ENCODE data around the gene GMDS.

GMDS gene

DNA sequence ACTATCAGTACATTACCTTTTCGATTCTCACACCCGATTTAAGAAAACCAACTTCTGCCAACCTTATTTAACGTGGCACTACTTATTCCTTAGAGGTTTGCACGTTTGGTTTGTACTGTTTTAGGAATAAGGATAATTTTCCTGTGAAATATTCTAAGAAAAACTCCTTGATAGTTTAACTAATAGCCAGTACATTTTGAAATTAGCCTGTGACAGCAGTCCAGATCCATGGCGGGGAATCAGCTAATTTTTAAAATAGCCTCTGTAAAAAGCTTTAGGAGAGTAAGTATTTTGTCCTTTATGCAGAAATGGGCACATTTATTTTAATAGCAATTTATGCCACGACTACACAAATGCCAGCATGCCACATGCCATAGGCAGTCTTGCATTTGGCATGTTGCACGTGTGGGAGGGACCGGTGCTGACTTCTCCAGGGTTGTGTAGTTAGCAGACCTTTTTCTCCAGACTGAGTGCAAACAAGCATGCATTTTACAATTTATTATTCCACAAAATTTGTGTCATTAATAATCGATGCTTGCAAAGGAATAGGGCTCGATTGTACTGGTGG, 629.5 kb downstream of the GMDS start:
- Histone ChIP-seq H3F3A (ENCODE audit: low read depth) (no peaks in the 10 kb centered on the region), H3K4me3 (ENCODE audit: low read length, poor library complexity, severe bottlenecking) (no peak overlapping the region), H3K9me3 (ENCODE audit: insufficient read depth, low read depth, low read length) (no peaks in the 10 kb centered on the region), H3K36me3 (ENCODE audit: insufficient read depth, low read length) (no peaks in the 10 kb centered on the region), H3K27me3 (ENCODE audit: insufficient read depth, low read length, poor library complexity, severe bottlenecking) (no peaks in the 10 kb centered on the region), H3K4me2 (ENCODE audit: low read depth, low read length, poor library complexity, severe bottlenecking) (no peak overlapping the region), H2AFZ (ENCODE audit: low read length) (no peak overlapping the region), H4K20me1 (ENCODE audit: insufficient read depth, low read length, poor library complexity, severe bottlenecking) (no peaks in the 10 kb centered on the region), H3K9ac (ENCODE audit: low read depth, low read length, poor library complexity, severe bottlenecking) (no peak overlapping the region), H3K9me2 (replicated peaks; ENCODE audit: low read depth, low read length) (no peaks in the 10 kb centered on the region), H3K4me1 (ENCODE audit: insufficient read depth, low read length, poor library complexity, severe bottlenecking) (no peaks in the 10 kb centered on the region), H3K79me2 (ENCODE audit: insufficient read depth, low read length) (no peaks in the 10 kb centered on the region)
- TF ChIP-seq, protein P1, sequence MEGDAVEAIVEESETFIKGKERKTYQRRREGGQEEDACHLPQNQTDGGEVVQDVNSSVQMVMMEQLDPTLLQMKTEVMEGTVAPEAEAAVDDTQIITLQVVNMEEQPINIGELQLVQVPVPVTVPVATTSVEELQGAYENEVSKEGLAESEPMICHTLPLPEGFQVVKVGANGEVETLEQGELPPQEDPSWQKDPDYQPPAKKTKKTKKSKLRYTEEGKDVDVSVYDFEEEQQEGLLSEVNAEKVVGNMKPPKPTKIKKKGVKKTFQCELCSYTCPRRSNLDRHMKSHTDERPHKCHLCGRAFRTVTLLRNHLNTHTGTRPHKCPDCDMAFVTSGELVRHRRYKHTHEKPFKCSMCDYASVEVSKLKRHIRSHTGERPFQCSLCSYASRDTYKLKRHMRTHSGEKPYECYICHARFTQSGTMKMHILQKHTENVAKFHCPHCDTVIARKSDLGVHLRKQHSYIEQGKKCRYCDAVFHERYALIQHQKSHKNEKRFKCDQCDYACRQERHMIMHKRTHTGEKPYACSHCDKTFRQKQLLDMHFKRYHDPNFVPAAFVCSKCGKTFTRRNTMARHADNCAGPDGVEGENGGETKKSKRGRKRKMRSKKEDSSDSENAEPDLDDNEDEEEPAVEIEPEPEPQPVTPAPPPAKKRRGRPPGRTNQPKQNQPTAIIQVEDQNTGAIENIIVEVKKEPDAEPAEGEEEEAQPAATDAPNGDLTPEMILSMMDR (conservative IDR thresholded peaks at IDR 0.05; ENCODE audit: low read length) = no peak
- TF ChIP-seq EZH2phosphoT487 (IDR thresholded peaks at IDR 0.05; ENCODE audit: borderline replicate concordance) = no peak

DNA sequence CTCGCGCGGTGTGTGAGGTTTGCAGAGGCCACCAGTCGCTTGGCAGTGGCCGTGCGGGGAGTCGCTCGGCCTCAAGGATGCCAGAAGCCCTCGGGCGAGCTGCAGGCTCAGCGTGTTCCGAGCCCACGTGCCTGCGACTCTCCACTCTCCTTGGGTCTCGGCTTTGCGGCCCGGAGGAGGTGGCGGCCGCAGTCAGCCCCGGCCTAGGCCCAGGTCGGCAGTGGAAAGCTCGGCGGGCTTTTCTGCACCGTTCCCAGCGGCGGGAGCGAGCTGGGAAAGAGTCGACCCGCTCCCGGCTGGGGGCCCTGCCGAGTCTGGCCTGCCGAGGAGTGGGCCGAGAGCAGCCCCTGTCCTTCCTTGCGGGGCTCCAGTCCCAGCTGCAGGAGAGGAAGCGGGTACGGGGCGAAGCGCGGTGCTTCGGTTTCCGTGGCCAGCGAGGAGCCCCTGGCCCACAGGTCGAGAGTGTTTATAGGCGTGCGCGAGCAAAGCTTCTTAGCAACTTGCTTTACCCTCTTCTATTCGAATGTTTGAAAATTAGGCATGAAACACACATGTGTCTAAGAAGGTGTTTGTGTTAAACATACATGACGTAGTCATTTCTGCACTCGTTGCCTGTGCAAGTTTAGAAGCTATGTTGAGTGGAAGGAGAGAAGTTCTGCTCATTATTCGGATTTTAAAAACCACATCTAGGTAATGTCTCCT, 630.1 kb downstream of the GMDS start:
- Histone ChIP-seq H3K9me2 (replicated peaks; ENCODE audit: low read depth, low read length) (no peaks in the 10 kb centered on the region), H3K4me2 (ENCODE audit: low read depth, low read length, poor library complexity, severe bottlenecking) (no peak overlapping the region), H3K27me3 (ENCODE audit: insufficient read depth, low read length, poor library complexity, severe bottlenecking) (no peaks in the 10 kb centered on the region), H3K79me2 (ENCODE audit: insufficient read depth, low read length) (no peaks in the 10 kb centered on the region), H3K9me3 (ENCODE audit: insufficient read depth, low read depth, low read length) (no peaks in the 10 kb centered on the region), H3K9ac (ENCODE audit: low read depth, low read length, poor library complexity, severe bottlenecking) (no peak overlapping the region), H3F3A (ENCODE audit: low read depth) (no peaks in the 10 kb centered on the region), H3K4me3 (ENCODE audit: low read length, poor library complexity, severe bottlenecking) (no peak overlapping the region), H3K4me1 (ENCODE audit: insufficient read depth, low read length, poor library complexity, severe bottlenecking) (no peaks in the 10 kb centered on the region), H4K20me1 (ENCODE audit: insufficient read depth, low read length, poor library complexity, severe bottlenecking) (no peaks in the 10 kb centered on the region), H3K36me3 (ENCODE audit: insufficient read depth, low read length) (no peaks in the 10 kb centered on the region), H2AFZ (ENCODE audit: low read length) (no peak overlapping the region)
- TF ChIP-seq, protein P1 (conservative IDR thresholded peaks at IDR 0.05; ENCODE audit: low read length) = no peak
- no peak for TF ChIP-seq EZH2phosphoT487 (IDR thresholded peaks at IDR 0.05; ENCODE audit: borderline replicate concordance)

DNA sequence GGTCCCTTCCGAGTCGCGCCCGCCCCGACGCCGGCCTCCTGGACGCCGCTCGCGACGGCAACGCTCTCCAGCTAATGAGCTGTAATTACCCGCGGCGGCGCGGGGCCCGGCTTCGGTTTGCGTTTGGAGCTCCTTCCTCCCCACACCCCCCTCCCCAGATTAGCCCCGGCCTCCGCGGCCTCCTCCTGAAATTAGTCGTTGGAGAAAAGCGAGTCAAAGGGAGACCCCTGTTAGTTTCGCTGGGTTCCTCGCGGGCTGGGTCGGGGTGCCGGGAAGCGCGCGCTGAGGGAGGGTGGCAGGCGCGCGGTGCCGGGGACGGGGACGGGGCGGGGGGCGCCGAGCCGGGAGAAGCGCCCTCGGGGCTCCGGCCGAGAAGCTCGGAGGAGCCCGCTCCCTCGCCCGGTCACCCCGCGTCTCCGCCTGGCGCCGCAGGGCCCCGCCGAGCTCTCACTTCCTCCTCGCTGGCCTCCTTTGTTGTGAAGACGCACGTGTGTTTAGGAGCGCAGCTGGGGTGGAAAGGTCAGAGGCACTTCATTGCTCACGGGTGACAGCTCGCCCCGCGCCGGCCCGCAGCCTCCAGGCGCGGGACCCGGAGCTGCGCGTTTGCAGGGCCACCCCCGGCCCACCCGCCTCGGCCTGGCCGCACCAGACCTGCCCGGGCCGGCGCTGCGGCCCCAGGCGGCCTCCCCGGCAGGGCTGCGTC, 630.8 kb downstream of the GMDS start:
- H3K9me3 ChIP-seq (ENCODE audit: insufficient read depth, low read depth, low read length) = no peaks in the 10 kb centered on the region
- H3F3A ChIP-seq (ENCODE audit: low read depth) = no peaks in the 10 kb centered on the region
- H3K9ac ChIP-seq (ENCODE audit: low read depth, low read length, poor library complexity, severe bottlenecking) = no peak overlapping the region
- no peak overlapping the region for H2AFZ ChIP-seq (ENCODE audit: low read length)
- no peaks in the 10 kb centered on the region for H3K36me3 ChIP-seq (ENCODE audit: insufficient read depth, low read length)
- H3K79me2 ChIP-seq (ENCODE audit: insufficient read depth, low read length) = no peaks in the 10 kb centered on the region
- no peak overlapping the region for H3K4me2 ChIP-seq (ENCODE audit: low read depth, low read length, poor library complexity, severe bottlenecking)
- TF ChIP-seq, protein P1 (conservative IDR thresholded peaks at IDR 0.05; ENCODE audit: low read length) = no peak
- no peaks in the 10 kb centered on the region for H4K20me1 ChIP-seq (ENCODE audit: insufficient read depth, low read length, poor library complexity, severe bottlenecking)
- H3K27me3 ChIP-seq (ENCODE audit: insufficient read depth, low read length, poor library complexity, severe bottlenecking) = no peaks in the 10 kb centered on the region
- H3K9me2 ChIP-seq (replicated peaks; ENCODE audit: low read depth, low read length) = no peaks in the 10 kb centered on the region
- no peak overlapping the region for H3K4me3 ChIP-seq (ENCODE audit: low read length, poor library complexity, severe bottlenecking)
- H3K4me1 ChIP-seq (ENCODE audit: insufficient read depth, low read length, poor library complexity, severe bottlenecking) = no peaks in the 10 kb centered on the region

Data from Loucy (cell line).